Measurements from ENCODE around the gene KIR2DL4.
"Not testable (repeated sequence)": the region's sequence is repeated elsewhere in the genome, so short reads cannot be mapped to it uniquely, and the experiment has no call there.

The KIR2DL4 gene

GRCh38 chr19:54850930-54851329 is 47.5 kb downstream of the KIR2DL4 start:
- DNase-seq (ENCODE audit: extremely low read depth, low read depth) = no peak
- TF ChIP-seq CTCF (IDR thresholded peaks at IDR 0.05; ENCODE audit: low read depth, low read length, missing control alignments) = no peak
- H3K4me3 ChIP-seq (replicated peaks; ENCODE audit: low read depth, low read length) = no peak overlapping the region

GRCh38 chr19:54851353-54851752 is 47.9 kb downstream of the KIR2DL4 start:
- no peak for TF ChIP-seq CTCF (IDR thresholded peaks at IDR 0.05; ENCODE audit: low read depth, low read length, missing control alignments)
- no peak for DNase-seq (ENCODE audit: extremely low read depth, low read depth)
- H3K4me3 ChIP-seq (replicated peaks; ENCODE audit: low read depth, low read length) = no peak overlapping the region

- DNase-seq (ENCODE audit: extremely low read depth, low read depth); H3K4me3 ChIP-seq (replicated peaks; ENCODE audit: low read depth, low read length): not testable (repeated sequence)
These were observed 51.8 kb downstream of the KIR2DL4 start for GRCh38 chr19:54855241-54855640.

GRCh38 chr19:54858476-54858875 is 55.1 kb downstream of the KIR2DL4 start:
- not testable (repeated sequence) for H3K4me3 ChIP-seq (replicated peaks; ENCODE audit: low read depth, low read length); DNase-seq (ENCODE audit: extremely low read depth, low read depth)

GRCh38 chr19:54859421-54859820 is 56.0 kb downstream of the KIR2DL4 start:
- not testable (repeated sequence) for H3K4me3 ChIP-seq (replicated peaks; ENCODE audit: low read depth, low read length); DNase-seq (ENCODE audit: extremely low read depth, low read depth)

GRCh38 chr19:54863459-54863858 is 60.0 kb downstream of the KIR2DL4 start:
- not testable (repeated sequence) for DNase-seq (ENCODE audit: extremely low read depth, low read depth); H3K4me3 ChIP-seq (replicated peaks; ENCODE audit: low read depth, low read length)

Measured in HFF-Myc (cell line).